ENCODE data around the gene ATP13A2.

DNA sequence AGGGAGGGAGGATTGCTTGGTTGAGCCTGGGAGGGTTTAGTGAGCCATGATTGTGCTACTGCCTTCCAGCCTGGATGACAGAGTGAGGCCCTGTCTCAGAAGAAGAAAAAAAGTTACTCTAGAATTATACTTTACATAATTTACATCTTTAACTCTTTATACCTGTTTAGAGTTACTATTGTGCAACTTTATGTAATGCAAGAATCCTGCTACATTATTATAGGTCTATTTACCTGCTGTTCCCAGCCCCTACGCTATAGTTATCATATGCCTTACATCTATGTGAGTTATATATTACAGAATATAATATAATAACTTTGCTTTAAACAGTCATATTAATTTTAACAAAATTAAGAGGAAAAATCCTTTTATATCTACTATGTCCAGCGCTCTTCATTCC is 27.8 kb upstream of the ATP13A2 start:
- TF ChIP-seq, protein P1, sequence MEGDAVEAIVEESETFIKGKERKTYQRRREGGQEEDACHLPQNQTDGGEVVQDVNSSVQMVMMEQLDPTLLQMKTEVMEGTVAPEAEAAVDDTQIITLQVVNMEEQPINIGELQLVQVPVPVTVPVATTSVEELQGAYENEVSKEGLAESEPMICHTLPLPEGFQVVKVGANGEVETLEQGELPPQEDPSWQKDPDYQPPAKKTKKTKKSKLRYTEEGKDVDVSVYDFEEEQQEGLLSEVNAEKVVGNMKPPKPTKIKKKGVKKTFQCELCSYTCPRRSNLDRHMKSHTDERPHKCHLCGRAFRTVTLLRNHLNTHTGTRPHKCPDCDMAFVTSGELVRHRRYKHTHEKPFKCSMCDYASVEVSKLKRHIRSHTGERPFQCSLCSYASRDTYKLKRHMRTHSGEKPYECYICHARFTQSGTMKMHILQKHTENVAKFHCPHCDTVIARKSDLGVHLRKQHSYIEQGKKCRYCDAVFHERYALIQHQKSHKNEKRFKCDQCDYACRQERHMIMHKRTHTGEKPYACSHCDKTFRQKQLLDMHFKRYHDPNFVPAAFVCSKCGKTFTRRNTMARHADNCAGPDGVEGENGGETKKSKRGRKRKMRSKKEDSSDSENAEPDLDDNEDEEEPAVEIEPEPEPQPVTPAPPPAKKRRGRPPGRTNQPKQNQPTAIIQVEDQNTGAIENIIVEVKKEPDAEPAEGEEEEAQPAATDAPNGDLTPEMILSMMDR (conservative IDR thresholded peaks at IDR 0.05; ENCODE audit: low read depth, low read length), result no peak
- no peak for TF ChIP-seq EZH2 (IDR thresholded peaks at IDR 0.05; ENCODE audit: borderline replicate concordance, low read depth, low read length, poor library complexity, severe bottlenecking)

Measured in A673 (cell line).